Astrocyte (in vitro differentiated cells and primary cell): ENCODE data around the gene TMOD1.

Experiments used
- EZH2 ChIP-seq: IDR thresholded peaks from 2 replicates; pipeline ENCODE4 v1.6.1; 2012; ENCODE audit warnings: mild to moderate bottlenecking, low read length, inconsistent platforms; ENCODE audit not compliant: insufficient read depth
- TF ChIP-seq, protein P1 (sequence below): IDR thresholded peaks from 2 replicates; pipeline ENCODE4 v1.5.1; 2011; ENCODE audit warnings: low read depth, mild to moderate bottlenecking, inconsistent platforms, low read length, moderate library complexity; ENCODE audit not compliant: insufficient read depth

DNA sequence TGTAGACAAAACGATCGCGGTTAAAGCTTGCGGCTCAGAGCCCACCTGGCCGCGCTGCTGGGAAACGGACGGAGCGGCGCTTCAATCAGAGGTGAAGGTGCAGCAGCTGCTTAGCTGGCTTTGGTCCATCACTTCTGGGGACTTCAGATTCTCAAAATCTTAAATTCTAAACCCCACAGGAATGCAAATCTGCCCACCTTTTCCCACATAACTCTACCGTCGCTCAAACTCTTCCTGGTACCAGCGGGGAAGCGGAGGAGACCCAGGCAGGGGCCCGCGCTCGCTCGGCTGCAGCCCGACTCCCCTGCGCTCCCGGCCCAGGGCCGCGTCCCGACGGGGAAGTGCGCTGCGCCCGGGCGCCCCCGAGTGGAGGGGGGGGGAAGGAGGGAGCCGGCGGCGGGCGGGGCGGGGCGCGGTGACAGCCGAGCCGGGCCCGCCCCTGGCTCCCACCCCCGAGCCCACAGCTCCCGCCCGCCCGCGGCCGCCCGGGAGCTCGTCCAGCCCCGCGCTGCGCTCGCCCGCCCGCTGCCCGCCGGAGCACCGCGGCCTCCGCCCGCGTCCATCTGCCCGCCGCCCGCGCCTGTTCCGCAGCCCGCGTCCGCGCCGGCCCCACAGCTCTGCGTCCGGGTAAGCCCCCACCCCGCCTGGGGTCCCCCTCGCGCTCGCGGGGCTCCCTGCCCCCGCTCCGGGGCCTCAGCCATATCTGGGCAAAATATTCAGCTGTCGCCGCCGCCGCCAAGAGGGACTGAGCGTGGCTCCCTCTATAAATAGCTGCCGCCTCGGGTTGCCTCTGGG lies at the start of gene TMOD1:
- TF ChIP-seq, protein P1, sequence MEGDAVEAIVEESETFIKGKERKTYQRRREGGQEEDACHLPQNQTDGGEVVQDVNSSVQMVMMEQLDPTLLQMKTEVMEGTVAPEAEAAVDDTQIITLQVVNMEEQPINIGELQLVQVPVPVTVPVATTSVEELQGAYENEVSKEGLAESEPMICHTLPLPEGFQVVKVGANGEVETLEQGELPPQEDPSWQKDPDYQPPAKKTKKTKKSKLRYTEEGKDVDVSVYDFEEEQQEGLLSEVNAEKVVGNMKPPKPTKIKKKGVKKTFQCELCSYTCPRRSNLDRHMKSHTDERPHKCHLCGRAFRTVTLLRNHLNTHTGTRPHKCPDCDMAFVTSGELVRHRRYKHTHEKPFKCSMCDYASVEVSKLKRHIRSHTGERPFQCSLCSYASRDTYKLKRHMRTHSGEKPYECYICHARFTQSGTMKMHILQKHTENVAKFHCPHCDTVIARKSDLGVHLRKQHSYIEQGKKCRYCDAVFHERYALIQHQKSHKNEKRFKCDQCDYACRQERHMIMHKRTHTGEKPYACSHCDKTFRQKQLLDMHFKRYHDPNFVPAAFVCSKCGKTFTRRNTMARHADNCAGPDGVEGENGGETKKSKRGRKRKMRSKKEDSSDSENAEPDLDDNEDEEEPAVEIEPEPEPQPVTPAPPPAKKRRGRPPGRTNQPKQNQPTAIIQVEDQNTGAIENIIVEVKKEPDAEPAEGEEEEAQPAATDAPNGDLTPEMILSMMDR = no peak
- peak; percentile 18 for TF ChIP-seq EZH2
